Nephron progenitor cell (in vitro differentiated cells): ENCODE data around the gene HSF5.

Source experiments
- DNase-seq: peaks from one replicate; pipeline ENCODE4 v3.0.0; 2021
- H3K27ac Mint-ChIP-seq: 2 replicates; pipeline ENCODE4 v1.8.0; 2021; ENCODE audit warnings: mild to moderate bottlenecking, moderate library complexity, mixed read lengths
- H3K27me3 Mint-ChIP-seq: 2 replicates; pipeline ENCODE4 v1.8.0; 2021; ENCODE audit warnings: mild to moderate bottlenecking, low read depth, mixed read lengths; ENCODE audit not compliant: poor library complexity
- H3K36me3 Mint-ChIP-seq: 2 replicates; pipeline ENCODE4 v1.8.0; 2021; ENCODE audit warnings: low read depth, mixed read lengths
- H3K4me1 Mint-ChIP-seq: 2 replicates; pipeline ENCODE4 v1.8.0; 2021; ENCODE audit warnings: mixed read lengths
- H3K4me3 Mint-ChIP-seq: 2 replicates; pipeline ENCODE4 v1.8.0; 2021; ENCODE audit warnings: mild to moderate bottlenecking, moderate library complexity, mixed read lengths
- H3K9me3 Mint-ChIP-seq: 2 replicates; pipeline ENCODE4 v1.8.0; 2021; ENCODE audit warnings: mild to moderate bottlenecking, moderate library complexity, mixed read lengths
- CTCF ChIP-seq: fragments of 200-600 bp; sonication (generic); IDR thresholded peaks from 2 replicates; pipeline ENCODE4 v1.5.0; 2021; ENCODE audit warnings: antibody characterized with exemption

Gene HSF5

GRCh38 chr17:58376472-58377000, 111.7 kb downstream of the HSF5 start:
- Mint-ChIP-seq H3K27ac (no peak overlapping the region), H3K4me1 (peaks cover 33% of the 10 kb centered on the region), H3K4me3 (no peak overlapping the region), H3K36me3 (no peaks in the 10 kb centered on the region), H3K27me3 (peaks cover 3% of the 10 kb centered on the region), H3K9me3 (no peaks in the 10 kb centered on the region)
- DNase-seq = no peak
- no peak for TF ChIP-seq CTCF

- no peak for TF ChIP-seq CTCF
- peaks cover 26% of the 10 kb centered on the region for H3K4me1 Mint-ChIP-seq
- no peak for DNase-seq
- no peak overlapping the region for H3K4me3 Mint-ChIP-seq
- no peaks in the 10 kb centered on the region for H3K9me3 Mint-ChIP-seq
- peaks cover 4% of the 10 kb centered on the region for H3K27me3 Mint-ChIP-seq
- H3K27ac Mint-ChIP-seq = no peak overlapping the region
- H3K36me3 Mint-ChIP-seq = no peaks in the 10 kb centered on the region
Observed at GRCh38 chr17:58375811-58376210, 112.4 kb downstream of the HSF5 start.

GRCh38 chr17:58375256-58375655, 113.0 kb downstream of the HSF5 start:
- Mint-ChIP-seq H3K27ac (peak overlapping the region; percentile 6), H3K36me3 (no peaks in the 10 kb centered on the region), H3K4me3 (no peak overlapping the region), H3K27me3 (peaks cover 4% of the 10 kb centered on the region), H3K4me1 (peaks cover 24% of the 10 kb centered on the region), H3K9me3 (no peaks in the 10 kb centered on the region)
- TF ChIP-seq CTCF = no peak
- DNase-seq = no peak

- Mint-ChIP-seq H3K4me1 (peaks cover 25% of the 10 kb centered on the region), H3K4me3 (no peak overlapping the region), H3K9me3 (no peaks in the 10 kb centered on the region), H3K27me3 (peaks cover 4% of the 10 kb centered on the region), H3K36me3 (no peaks in the 10 kb centered on the region), H3K27ac (no peak overlapping the region)
- no peak for DNase-seq
- no peak for TF ChIP-seq CTCF
Observed at GRCh38 chr17:58373923-58374322, 114.3 kb downstream of the HSF5 start.

GRCh38 chr17:58373003-58373402, 115.2 kb downstream of the HSF5 start:
- Mint-ChIP-seq H3K27ac (no peak overlapping the region), H3K4me3 (no peak overlapping the region), H3K36me3 (no peaks in the 10 kb centered on the region), H3K9me3 (no peaks in the 10 kb centered on the region), H3K27me3 (peaks cover 4% of the 10 kb centered on the region), H3K4me1 (peaks cover 27% of the 10 kb centered on the region)
- no peak for DNase-seq
- no peak for TF ChIP-seq CTCF

- H3K27ac Mint-ChIP-seq = peak overlapping the region; percentile 25
- H3K4me1 Mint-ChIP-seq = peaks cover 18% of the 10 kb centered on the region
Observed at GRCh38 chr17:58371300-58371950, 116.8 kb downstream of the HSF5 start.

More at GRCh38 chr17:58371300-58371950, 116.8 kb downstream of the HSF5 start:
- H3K9me3 Mint-ChIP-seq = no peaks in the 10 kb centered on the region
- no peak for DNase-seq
- H3K36me3 Mint-ChIP-seq = no peaks in the 10 kb centered on the region
- H3K4me3 Mint-ChIP-seq = no peak overlapping the region
- no peak for TF ChIP-seq CTCF
- H3K27me3 Mint-ChIP-seq = peaks cover 4% of the 10 kb centered on the region
